CD4-positive, alpha-beta T cell treated with Interleukin-1 beta for 1 hour (primary cell): ENCODE results near the gene ADH1A.
"Not testable (repeated sequence)": the region's sequence is repeated elsewhere in the genome, so short reads cannot be mapped to it uniquely, and the experiment has no call there.

ENCODE experiments used
- DNase-seq, 2 donors: peaks; one replicate each; pipeline ENCODE4 v3.0.0-alpha.2; 2020 to 2022

ADH1A gene

GRCh38 chr4:99276417-99276816, 14.4 kb downstream of the ADH1A start:
- DNase-seq, result no peak

GRCh38 chr4:99275885-99276284, 14.9 kb downstream of the ADH1A start:
- DNase-seq, result no peak

GRCh38 chr4:99275050-99275449, 15.7 kb downstream of the ADH1A start:
- DNase-seq, result no peak

GRCh38 chr4:99273704-99274103, 17.1 kb downstream of the ADH1A start:
- no peak for DNase-seq

GRCh38 chr4:99264927-99265326, 25.9 kb downstream of the ADH1A start:
- DNase-seq, result no peak

GRCh38 chr4:99252746-99253145, 38.0 kb downstream of the ADH1A start:
- no peak for DNase-seq

- DNase-seq, result no peak
These were observed 42.1 kb downstream of the ADH1A start for GRCh38 chr4:99248714-99249113.

GRCh38 chr4:99235955-99236354, 54.8 kb downstream of the ADH1A start:
- DNase-seq, result no peak

GRCh38 chr4:99234331-99235010, 56.3 kb downstream of the ADH1A start:
- no peak for DNase-seq

GRCh38 chr4:99233397-99233796, 57.4 kb downstream of the ADH1A start:
- not testable (repeated sequence) for DNase-seq

- DNase-seq, result not testable (repeated sequence)
These were observed 62.1 kb downstream of the ADH1A start for GRCh38 chr4:99228706-99229105.

GRCh38 chr4:99227646-99228045, 63.1 kb downstream of the ADH1A start:
- not testable (repeated sequence) for DNase-seq
